SK-N-MC (cell line): ENCODE data around the gene MME.

Experiments used
- EZH2 ChIP-seq: fragments of 200-600 bp; sonication (generic); IDR thresholded peaks from one replicate; pipeline ENCODE4 v1.6.1; 2017; ENCODE audit warnings: antibody characterized with exemption
- POLR2AphosphoS5 ChIP-seq: IDR thresholded peaks from 2 replicates; pipeline ENCODE4 v1.6.1; 2012; ENCODE audit warnings: mild to moderate bottlenecking, low read depth, low read length, borderline replicate concordance

DNA sequence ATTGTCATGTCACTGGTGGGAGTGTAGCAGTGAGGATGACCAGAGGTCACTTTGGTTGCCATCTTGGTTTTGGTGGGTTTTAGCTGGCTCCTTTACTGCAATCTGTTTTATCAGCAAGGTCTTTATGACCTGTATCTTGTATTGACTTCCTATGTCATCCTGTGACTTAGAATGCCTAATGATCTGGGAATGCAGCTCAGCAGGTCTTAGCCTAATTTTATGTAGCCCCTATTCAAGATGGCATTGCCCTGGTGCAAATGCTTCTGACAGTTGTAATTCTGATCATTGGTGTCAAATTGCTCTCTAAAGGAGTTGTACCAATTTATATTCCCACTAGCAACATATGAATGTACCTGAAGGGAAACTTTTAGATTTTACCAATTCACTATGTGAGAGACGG is 139.0 kb downstream of the MME start:
- TF ChIP-seq EZH2 (no peak), POLR2AphosphoS5 (no peak)
